ENCODE data around the gene NAALADL2.

The NAALADL2 gene

DNA sequence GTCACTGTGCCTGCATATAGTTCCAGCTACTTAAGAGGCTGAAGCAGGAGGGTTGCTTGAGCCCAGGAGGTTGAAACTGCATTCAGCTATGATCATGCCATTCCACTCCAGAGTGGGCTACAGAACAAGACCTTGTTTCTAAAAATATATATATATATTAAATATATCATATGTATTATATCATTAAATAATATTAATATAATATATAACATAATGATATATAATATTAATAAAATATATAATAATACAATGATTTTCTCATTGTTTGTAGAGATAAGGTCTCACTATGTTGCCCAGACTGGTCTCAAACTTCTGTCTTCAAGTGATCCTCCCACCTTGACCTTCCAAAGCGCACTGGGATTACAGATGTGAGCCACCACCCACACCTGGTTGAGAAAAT lies 101.8 kb downstream of the NAALADL2 start:
- DNase-seq (ENCODE audit: low read depth in 2 of 2) = no peak

DNA sequence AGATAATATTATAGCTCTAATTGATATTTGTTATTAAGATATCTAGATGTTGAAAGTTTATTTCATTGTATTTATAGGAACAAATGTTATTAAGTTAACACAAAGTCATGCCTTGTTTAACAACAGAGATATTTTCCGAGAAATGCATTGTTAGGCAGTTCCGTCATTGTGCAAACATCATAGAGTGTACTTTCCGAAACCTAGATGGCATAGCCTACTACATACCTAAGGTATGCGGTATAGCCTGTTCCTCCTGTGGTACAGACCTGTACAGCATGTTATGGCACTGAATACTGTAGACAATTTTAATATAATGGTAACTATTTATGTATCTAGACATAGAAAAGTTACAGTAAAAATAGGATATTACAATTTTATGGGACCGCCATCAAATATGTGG lies 114.3 kb downstream of the NAALADL2 start:
- DNase-seq (ENCODE audit: low read depth in 2 of 2) = no peak

- DNase-seq (ENCODE audit: low read depth in 2 of 2) = no peak
Measured at GRCh38 chr3:174986685-174987084, 127.6 kb downstream of the NAALADL2 start.

DNA sequence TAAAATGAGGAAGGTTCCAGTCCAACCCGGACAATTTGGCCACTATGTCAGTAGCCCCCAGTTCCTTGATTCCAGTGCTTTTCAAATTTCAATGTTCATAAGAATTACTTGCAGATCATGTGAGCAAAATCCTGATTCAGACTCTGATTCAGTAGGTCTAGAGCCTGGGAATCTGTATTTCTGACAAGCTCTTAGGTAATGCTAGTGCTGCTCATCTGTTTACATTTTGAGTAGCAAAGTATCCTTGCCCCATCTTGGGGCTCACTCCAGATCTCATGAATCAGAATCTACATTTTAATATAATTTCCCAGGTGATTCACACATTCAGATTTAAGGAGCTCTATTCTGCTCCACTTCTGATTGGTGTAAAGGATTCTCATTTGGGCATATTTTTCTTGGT lies 142.0 kb downstream of the NAALADL2 start:
- no peak for DNase-seq (ENCODE audit: low read depth in 2 of 2)

- no peak for DNase-seq (ENCODE audit: low read depth in 2 of 2)
Measured at GRCh38 chr3:175002732-175003143, 143.6 kb downstream of the NAALADL2 start.

DNA sequence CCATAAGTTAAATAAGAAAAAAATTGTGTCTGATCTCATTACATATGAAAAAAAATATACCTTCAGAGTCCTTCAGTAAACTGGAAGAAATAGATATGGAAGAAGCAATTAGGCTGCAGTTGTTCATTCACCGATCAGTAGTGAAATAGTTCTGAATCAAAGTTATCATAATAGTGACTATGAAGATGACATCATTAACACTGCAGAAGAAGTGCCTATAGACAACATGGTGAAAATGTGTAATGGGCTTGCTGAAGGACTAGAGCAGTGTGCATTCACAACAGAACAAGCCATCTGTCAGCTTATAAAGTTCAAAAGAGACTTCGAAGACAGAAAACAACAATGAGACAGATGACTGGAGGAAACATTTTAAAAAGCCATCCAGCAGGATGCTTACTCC lies 144.5 kb downstream of the NAALADL2 start:
- no peak for DNase-seq (ENCODE audit: low read depth in 2 of 2)

GRCh38 chr3:175005193-175005592 lies 146.1 kb downstream of the NAALADL2 start:
- no peak for DNase-seq (ENCODE audit: low read depth in 2 of 2)

- no peak for DNase-seq (ENCODE audit: low read depth in 2 of 2)
Measured at GRCh38 chr3:175005881-175006280, 146.7 kb downstream of the NAALADL2 start.

DNA sequence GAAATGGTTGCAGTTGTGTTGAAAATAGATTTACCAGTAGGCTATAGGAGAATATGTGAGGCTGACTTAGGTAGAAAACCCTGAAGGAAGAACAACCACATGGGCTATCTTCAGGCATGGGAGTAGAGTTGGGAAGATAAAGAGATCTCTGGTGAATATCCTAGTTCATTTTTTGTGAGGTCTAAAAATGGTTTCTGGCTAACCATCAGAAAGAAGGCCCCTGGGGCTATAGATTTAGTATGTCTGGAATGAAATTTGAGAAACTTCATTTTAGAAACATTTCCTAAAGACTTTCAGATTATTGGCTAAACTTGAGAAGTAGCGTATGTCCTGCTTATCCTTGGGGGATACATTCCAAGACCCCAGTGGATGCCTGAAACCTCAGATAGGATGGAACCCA lies 148.2 kb downstream of the NAALADL2 start:
- no peak for DNase-seq (ENCODE audit: low read depth in 2 of 2)

GRCh38 chr3:175009295-175009694 lies 150.2 kb downstream of the NAALADL2 start:
- no peak for DNase-seq (ENCODE audit: low read depth in 2 of 2)

DNA sequence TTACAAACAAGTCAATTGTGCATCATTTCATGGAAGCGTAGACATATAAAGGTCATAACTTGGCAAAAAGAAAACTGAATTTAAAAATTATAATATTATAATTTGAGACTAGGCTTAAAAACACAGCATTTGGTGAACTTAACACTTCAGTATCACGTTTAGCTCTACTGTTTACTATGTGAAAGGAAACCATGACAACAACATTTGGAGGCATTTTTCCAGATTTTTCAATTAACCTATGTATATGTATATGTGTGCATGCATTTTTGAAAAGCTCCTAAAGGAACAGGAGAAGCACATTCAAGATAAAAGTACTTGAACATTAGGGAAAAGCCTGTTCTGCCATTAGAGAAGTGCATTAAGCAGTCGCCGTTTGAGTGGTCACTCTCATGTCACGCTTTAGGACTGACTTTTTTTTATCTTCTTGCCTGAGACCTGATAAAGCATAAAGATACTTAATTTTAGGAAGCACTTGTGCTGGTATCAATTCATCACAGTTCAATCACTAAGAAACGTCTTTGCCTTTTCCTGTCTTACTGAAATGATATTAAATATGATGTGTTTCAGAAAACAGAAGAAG lies 156.0 kb downstream of the NAALADL2 start:
- DNase-seq (ENCODE audit: low read depth in 2 of 2) = no peak

DNA sequence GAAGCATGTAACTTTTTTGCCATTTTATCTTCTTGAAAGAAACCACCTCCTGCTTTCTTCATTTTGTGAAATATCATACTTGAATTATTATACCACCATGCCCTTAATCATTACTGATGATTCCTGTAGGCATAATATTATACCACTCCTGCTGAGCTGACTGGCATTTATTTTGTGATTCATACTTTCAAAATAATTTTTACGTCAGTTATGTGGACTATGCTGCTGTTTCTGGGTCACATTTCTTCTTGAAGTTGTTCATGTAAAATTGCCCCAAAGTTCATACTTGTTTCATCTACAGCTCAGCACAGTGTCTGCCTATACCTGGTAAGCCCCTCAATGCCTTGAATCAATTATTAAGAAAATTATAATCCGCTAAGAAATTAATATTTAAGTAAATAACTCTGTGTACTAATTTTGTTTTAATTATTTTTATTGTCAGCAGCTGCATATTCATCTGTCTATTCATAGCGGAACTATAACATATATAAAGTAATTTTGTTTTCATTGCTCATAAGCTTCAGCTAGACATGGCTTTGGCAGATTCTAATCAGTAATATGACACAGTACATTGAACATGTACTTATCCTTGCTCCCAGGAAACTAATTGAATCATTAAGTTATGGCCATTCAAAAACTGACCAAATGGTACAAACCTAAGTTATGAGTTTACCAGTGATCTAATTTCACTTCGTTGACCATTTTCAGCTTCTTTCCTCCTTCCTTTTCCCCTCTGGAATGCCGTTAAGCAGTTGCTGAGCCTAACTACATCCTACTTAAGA lies 160.0 kb downstream of the NAALADL2 start:
- DNase-seq (ENCODE audit: low read depth in 2 of 2) = no peak

DNA sequence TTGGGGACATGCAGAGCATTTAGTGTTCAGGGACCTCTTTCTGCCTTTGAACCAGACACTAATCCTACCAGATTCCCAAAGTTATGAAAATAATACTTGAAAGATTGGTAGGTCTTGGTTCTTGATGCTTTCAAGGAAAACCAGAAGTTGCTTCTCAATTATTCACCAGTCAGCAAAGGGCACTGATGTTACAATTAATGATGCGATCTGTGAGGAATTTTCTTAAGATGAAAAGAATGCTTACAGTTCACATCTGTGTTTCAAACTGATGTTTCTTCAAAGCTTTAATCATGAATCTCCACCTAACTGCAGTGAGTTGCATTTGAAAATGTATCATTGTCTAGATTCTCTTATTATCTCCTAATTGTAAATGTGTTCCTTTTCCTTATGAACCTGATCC lies 161.0 kb downstream of the NAALADL2 start:
- no peak for DNase-seq (ENCODE audit: low read depth in 2 of 2)

- no peak for DNase-seq (ENCODE audit: low read depth in 2 of 2)
Measured at GRCh38 chr3:175029828-175030227, 170.7 kb downstream of the NAALADL2 start.

DNA sequence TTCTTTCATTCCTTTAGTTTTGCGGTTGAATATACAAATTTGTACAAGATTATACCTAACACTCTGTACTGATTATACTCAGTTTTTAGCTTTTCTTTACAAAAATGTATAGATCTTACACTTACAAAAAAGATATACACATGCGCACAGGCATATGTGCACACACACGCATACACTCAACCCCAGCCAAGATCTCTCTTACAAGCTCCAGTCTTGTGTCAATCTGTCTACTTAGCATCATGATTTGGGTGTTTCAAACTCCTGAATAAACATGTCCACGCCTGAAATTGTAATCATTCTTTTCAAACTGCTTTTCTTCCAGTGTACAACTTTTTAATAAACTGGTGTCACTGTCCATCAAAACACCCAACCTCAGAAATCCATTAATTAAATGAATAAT lies 180.7 kb downstream of the NAALADL2 start:
- no peak for DNase-seq (ENCODE audit: low read depth in 2 of 2)

DNA sequence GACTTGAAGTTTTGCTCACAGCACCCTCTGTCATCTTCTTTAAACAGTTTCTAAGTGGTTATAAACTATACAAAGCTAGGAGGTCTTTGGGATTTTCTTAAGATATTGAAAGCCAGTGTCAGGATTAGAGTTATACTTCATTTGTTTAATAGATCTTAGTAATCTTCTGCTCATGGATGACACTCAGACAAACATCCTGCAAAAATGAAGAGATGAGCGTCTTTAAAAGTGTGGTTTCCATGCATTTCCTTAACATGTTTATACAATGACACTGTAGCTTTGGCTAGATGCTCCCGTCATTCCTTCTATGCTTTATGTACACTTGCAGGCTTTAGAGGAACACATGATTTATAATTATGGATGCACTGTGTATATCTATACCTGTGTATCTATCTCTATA lies 182.2 kb downstream of the NAALADL2 start:
- DNase-seq (ENCODE audit: low read depth in 2 of 2) = no peak

GRCh38 chr3:175046601-175047000 lies 187.5 kb downstream of the NAALADL2 start:
- DNase-seq (ENCODE audit: low read depth in 2 of 2) = no peak

GRCh38 chr3:175047786-175048185 lies 188.7 kb downstream of the NAALADL2 start:
- DNase-seq (ENCODE audit: low read depth in 2 of 2) = no peak

GRCh38 chr3:175057401-175057800 lies 198.3 kb downstream of the NAALADL2 start:
- no peak for DNase-seq (ENCODE audit: low read depth in 2 of 2)

DNA sequence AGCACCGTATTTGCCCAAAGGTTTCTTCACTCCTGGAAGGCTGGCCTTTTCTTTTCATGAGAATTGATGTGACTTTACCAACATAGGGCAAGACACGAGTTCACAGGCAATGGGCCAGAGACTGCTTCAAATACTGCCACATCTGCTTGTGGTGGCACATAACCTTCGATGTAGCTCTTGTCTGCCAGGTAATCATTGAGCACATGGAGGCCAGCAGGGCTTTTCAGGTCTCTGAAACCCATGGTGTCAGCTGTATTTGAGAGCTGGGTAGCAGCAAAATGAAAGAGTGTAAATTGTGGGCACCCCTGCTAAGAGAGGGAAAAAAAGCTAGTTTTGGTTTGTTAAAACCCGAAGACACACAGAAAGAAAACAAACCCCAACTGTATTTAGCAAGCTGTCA lies 200.7 kb downstream of the NAALADL2 start:
- DNase-seq (ENCODE audit: low read depth in 2 of 2) = no peak

GRCh38 chr3:175065497-175065896 lies 206.4 kb downstream of the NAALADL2 start:
- DNase-seq (ENCODE audit: low read depth in 2 of 2) = no peak

GRCh38 chr3:175066617-175067415 lies 207.7 kb downstream of the NAALADL2 start:
- DNase-seq (ENCODE audit: low read depth in 2 of 2) = no peak

GRCh38 chr3:175068587-175068986 lies 209.5 kb downstream of the NAALADL2 start:
- no peak for DNase-seq (ENCODE audit: low read depth in 2 of 2)

Data from activated CD8-positive, alpha-beta memory T cell treated with anti-CD3 and anti-CD28 coated beads for 4 hours (primary cell).